Measurements from ENCODE around the gene CAP1. TPM values are rescaled to one million over a fixed set of nuclear protein-coding genes. Genes with fewer than 3 reads are reported as not detected.

Gene CAP1
- total RNA-seq, 6 donors from 2014 or later, result 113 to 502 (median 245) TPM

GRCh38 chr1:40090652-40091355 is 50.3 kb downstream of the CAP1 start:
- Histone ChIP-seq H3K4me1 (peaks cover 0 to 5% (median 2%) of the 10 kb centered on the region in 4 donors), H3K27ac (no peak overlapping the region), H3K4me3 (no peak overlapping the region), H3K36me3 (peaks cover 15 to 70% (median 51%) of the 10 kb centered on the region in 4 donors), H3K27me3 (no peaks in the 10 kb centered on the region), H3K9me3 (no peaks in the 10 kb centered on the region)
- DNase-seq, result no peak
- TF ChIP-seq CTCF (IDR thresholded peaks at IDR 0.05), result no peak
- no peak for TF ChIP-seq POLR2A (IDR thresholded peaks at IDR 0.05)
- no peak for TF ChIP-seq POLR2AphosphoS5 (IDR thresholded peaks at IDR 0.05)
- TF ChIP-seq EP300 (IDR thresholded peaks at IDR 0.05), result no peak
- ATAC-seq (ENCODE audit: low FRiP score in 2 of 2), result no peak
- WGBS, 2 donors, result 92 to 93% methylated on average over 5 of the region's 5 CpGs

GRCh38 chr1:40092241-40092640 is 51.7 kb downstream of the CAP1 start:
- H3K9me3 ChIP-seq, result no peaks in the 10 kb centered on the region
- H3K4me3 ChIP-seq, result no peak overlapping the region
- no peak for DNase-seq
- peaks cover 8 to 13% (median 11%) of the 10 kb centered on the region in 4 donors for H3K4me1 ChIP-seq
- 92 to 97% methylated on average over 2 of the region's 2 CpGs for WGBS, 2 donors
- H3K27me3 ChIP-seq, result no peaks in the 10 kb centered on the region
- H3K36me3 ChIP-seq, result peaks cover 15 to 56% (median 40%) of the 10 kb centered on the region in 4 donors
- no peak for ATAC-seq (ENCODE audit: low FRiP score in 2 of 2)
- no peak overlapping the region for H3K27ac ChIP-seq
- TF ChIP-seq CTCF (IDR thresholded peaks at IDR 0.05) (no peak), EP300 (IDR thresholded peaks at IDR 0.05) (no peak), POLR2A (IDR thresholded peaks at IDR 0.05) (no peak), POLR2AphosphoS5 (IDR thresholded peaks at IDR 0.05) (no peak)

GRCh38 chr1:40092706-40093639 is 52.4 kb downstream of the CAP1 start:
- no peak for DNase-seq
- no peaks in the 10 kb centered on the region for H3K9me3 ChIP-seq
- no peak overlapping the region for H3K4me3 ChIP-seq
- 66 to 67% methylated on average over 6 of the region's 6 CpGs for WGBS, 2 donors
- peaks cover 9 to 18% (median 15%) of the 10 kb centered on the region in 4 donors for H3K4me1 ChIP-seq
- H3K27ac ChIP-seq, result peak overlapping the region in 2 of 4 donors; percentile 62 to 68
- no peaks in the 10 kb centered on the region for H3K27me3 ChIP-seq
- no peak for ATAC-seq (ENCODE audit: low FRiP score in 2 of 2)
- H3K36me3 ChIP-seq, result peaks cover 15 to 49% (median 33%) of the 10 kb centered on the region in 4 donors
- TF ChIP-seq POLR2AphosphoS5 (IDR thresholded peaks at IDR 0.05), result no peak
- TF ChIP-seq EP300 (IDR thresholded peaks at IDR 0.05), result no peak
- no peak for TF ChIP-seq CTCF (IDR thresholded peaks at IDR 0.05)
- no peak for TF ChIP-seq POLR2A (IDR thresholded peaks at IDR 0.05)

GRCh38 chr1:40094466-40095110 is 54.1 kb downstream of the CAP1 start:
- ATAC-seq (ENCODE audit: low FRiP score in 2 of 2) (peak in 1 of 2 donors; percentile 45), DNase-seq (no peak)
- Histone ChIP-seq H3K9me3 (no peaks in the 10 kb centered on the region), H3K36me3 (peaks cover 9 to 33% (median 21%) of the 10 kb centered on the region in 4 donors), H3K27me3 (no peaks in the 10 kb centered on the region), H3K27ac (peak overlapping the region; percentile 22 to 68 (median 54)), H3K4me3 (peak overlapping the region in 1 of 4 donors; percentile 2), H3K4me1 (peaks cover 9 to 18% (median 15%) of the 10 kb centered on the region in 4 donors)
- TF ChIP-seq EP300 (IDR thresholded peaks at IDR 0.05), result no peak
- no peak for TF ChIP-seq POLR2AphosphoS5 (IDR thresholded peaks at IDR 0.05)
- TF ChIP-seq POLR2A (IDR thresholded peaks at IDR 0.05), result no peak
- TF ChIP-seq CTCF (IDR thresholded peaks at IDR 0.05), result no peak
- 63 to 69% methylated on average over 3 to 4 of the region's 4 CpGs for WGBS, 2 donors

Measured in upper lobe of left lung (tissue), 6 donors.